ENCODE data around the gene CLN5.
"Not testable (repeated sequence)": the region's sequence is repeated elsewhere in the genome, so short reads cannot be mapped to it uniquely, and the experiment has no call there.

The CLN5 gene

DNA sequence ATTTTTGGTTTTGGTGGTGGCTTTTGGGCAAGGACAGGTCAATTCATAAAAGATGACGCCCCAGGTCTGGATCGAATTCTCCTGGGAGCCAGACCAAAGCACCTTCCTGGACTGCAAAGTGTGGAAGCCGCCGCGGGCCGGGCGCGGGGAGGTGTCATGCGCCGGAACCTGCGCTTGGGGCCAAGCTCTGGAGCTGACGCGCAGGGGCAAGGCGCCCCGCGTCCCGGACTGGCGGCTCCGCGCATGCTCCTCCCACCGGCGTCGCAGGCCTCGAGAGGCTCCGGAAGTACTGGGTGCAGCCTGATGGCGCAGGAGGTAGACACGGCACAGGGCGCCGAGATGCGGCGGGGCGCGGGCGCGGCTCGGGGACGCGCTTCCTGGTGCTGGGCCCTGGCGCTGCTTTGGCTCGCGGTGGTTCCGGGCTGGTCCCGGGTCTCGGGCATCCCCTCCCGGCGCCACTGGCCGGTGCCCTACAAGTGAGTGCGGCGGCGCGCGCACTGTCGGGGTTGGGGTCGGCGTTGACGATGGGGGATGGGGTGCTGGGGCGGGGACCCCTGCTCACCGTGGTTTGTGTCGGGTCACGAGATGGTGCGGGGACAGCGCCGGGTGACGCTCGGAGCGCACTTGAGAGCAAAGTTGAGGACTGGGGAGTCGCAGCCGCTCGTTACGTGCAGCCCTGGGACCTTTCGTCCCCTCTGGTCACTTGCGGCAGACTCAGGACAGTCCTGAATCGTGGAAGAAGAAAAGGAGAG is at the start of gene CLN5:
CLN5 (plus strand) TSS at position 286 of the 752 bp plus-strand sequence; CDS start at position 304, 18 bp downstream.
- DNase-seq (ENCODE audit: low read depth in 2 of 2) = peak; percentile 84 to 87

DNA sequence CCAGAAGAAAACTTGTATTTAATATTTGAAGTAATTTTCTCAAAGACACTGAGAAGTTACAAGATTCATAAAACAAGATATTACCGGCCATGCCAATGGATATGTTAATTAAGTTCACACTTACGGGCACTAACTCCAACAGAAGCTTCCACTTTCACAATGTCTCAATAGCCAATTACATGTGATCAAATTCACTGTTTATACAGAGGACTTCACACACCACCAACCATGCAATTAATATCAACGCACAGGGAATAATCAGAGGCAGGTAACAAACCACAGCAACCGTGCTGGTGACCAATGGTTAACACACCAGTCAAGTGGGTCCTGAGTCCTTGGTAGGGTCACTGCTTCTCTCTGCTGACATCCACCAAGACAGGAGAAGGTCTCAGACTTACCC is 49.5 kb upstream of the CLN5 start:
- no peak for DNase-seq (ENCODE audit: low read depth in 2 of 2)

DNA sequence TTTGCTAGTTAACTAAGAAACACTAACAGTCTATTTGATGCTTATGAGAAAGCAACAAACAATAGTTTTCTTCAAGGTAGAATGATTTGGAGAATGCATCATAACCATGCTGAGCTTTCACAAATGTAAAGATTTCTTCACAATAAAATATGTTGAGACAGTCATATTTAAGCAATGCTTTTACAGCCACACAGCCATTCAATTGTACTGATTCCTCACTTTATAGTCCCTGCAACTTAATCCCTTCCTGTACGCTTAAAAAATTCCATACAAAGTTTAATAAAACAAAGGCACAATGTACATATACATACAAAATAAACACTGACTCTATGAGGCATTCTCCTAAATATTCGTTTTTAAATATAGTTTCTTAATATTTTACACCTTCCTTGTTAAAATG is 48.2 kb upstream of the CLN5 start:
- no peak for DNase-seq (ENCODE audit: low read depth in 2 of 2)

DNA sequence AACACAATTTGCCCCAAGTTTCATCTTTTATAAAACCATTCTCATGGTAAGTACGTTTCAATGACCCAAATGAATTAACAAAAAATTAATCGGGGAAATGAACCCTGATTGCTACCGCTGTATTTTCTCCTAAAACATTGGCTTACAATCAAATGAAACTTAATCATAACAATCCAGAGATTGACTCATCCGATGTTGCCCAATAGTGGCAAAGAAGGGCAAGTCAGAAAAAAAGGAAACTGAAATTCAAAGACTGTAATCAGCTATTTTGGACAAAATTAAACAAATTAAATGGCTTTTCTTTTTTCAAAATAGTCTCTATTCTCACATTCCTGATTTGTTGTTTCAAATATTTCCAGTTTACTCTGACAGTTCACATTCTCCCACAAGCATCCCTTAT is 47.4 kb upstream of the CLN5 start:
- no peak for DNase-seq (ENCODE audit: low read depth in 2 of 2)

DNA sequence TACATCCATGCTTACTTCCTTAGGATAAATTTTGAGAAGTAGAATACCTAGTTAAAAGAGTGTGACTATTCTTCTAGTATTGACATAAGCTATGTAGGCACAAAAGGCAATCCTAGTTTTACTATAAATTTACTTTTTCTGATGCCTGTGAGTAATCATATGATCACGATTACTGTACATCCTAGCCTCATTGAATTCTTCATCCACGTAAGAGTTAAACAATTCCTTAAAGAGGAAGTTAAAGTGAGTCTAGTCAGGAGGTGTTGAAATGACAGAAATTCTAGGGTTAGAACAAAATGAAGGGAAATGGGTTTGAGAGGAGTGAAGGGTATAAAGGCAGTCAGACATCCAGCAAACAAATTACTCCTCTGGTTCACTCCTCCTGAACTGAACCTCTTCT is 43.7 kb upstream of the CLN5 start, which contains the start of gene ACOD1:
ACOD1 (plus strand) TSS at position 363 of the 400 bp plus-strand sequence. CDS start 48 bp downstream, outside the sequence.
- DNase-seq (ENCODE audit: low read depth in 2 of 2) = no peak

DNA sequence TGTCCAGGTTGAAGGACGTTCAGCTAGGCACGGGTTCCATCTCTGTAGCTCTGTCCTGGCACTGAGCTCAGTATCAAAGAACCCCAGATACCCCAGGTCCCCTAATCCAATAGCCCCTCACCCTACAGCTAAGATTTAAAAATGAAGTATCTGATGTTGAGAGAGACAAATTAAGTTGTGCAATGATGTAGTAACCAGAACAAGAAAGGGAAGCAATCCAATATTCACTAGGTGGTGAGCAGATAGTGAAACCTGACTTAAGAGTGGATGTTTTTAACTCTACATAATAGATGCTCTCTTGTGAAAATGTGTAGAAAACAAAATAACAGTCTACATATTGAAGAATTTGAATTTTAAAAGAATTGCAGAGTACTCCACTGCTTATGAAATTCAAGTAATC is 41.8 kb upstream of the CLN5 start:
- no peak for DNase-seq (ENCODE audit: low read depth in 2 of 2)

DNA sequence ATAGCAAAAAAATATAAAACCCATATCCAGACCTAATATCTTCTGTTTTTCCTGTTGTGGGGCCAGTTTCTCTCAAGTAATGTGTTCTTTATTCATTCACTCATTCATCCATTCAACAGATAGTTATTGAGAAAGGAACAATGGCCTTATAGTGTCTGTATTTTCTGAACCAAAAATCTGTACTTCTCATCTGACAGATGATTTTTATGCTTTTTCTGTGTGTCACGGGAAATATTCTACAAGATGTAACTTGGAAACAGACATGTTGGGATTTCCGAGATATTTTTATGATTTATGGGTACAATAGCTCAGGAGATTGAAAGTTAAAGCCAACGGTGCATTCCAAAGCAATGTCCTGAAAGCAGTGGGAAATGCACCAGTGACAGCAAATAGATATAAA is 37.9 kb upstream of the CLN5 start:
- no peak for DNase-seq (ENCODE audit: low read depth in 2 of 2)

DNA sequence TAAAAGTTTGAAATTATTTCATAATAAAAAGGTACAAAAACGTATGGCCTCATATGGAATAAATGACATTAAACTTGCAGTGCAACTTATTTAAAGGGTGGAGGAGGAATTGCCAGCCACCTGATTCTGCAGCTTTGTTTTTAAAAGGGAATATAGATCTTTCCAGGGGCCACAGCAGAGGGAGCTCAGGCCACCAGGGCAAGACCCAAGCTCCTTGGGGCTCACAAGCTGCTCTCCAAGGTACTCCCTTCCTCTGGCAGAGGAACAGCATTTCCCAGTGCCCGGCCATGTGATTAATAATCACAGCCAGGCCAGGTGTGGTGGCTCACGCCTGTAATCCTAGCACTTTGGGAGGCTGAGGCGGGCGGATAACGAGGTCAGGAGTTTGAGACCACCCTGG is 37.3 kb upstream of the CLN5 start:
- DNase-seq (ENCODE audit: low read depth in 2 of 2) = no peak

DNA sequence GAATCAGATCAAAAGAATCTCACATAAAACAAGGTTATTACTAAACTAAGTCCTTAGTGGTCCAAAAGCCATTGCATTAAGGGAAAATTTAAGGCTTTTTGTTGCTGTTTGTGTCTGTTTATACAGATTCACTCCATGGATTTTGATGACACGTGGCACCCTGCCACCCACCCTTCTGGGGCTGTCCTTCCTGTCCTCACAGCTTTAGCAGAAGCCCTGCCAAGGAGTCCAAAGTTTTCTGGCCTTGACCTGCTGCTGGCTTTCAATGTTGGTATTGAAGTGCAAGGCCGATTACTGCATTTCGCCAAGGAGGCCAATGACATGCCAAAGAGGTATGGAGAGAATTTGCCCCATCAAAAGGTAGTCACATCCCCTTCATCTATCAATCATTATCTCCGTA is 36.7 kb upstream of the CLN5 start:
- DNase-seq (ENCODE audit: low read depth in 2 of 2) = no peak

DNA sequence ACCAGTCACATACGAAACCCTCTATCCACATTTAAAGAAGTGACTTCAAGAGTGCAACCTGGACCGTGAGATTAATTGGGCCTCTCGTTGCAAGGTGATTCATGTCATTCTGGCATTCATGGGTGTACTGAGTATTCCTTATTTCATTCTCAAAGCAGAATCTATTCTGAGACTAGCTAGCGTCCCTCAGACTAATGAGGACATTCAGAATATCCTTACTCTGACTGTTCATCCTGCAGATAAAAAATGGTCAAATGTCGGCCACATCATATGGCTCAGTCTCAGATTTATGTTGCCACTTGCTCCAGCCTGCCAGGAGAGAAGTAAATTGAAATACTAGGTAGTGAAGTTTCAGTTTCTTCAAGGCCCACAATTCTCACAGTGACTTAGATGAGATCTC is 36.2 kb upstream of the CLN5 start:
- DNase-seq (ENCODE audit: low read depth in 2 of 2) = no peak

DNA sequence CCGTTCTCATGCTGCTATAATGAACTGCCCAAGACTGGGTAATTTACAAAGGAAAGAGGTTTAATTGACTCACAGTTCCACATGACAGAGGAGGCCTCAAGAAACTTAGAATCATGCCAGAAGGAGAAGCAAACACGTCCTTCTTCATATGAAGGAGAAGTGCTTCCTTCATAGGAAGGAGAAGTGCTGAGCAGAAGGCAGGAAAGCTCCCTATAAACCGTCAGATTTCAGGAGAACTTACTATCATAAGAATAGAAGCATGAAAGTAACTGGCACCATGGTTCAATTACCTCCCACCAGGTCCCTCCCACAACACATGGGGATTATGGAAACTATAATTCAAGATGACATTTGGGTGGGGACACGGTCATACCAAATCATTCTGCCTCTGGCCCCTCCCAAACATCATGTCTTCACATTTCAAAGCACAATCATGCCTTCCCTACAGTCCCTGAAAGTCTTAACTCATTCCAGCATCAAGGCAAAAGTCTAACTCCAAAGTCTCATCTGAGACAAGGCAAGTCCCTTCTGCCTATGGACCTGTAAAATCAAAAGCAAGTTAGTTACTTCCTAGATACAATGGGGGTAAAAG is 32.9 kb upstream of the CLN5 start:
- DNase-seq (ENCODE audit: low read depth in 2 of 2) = no peak

DNA sequence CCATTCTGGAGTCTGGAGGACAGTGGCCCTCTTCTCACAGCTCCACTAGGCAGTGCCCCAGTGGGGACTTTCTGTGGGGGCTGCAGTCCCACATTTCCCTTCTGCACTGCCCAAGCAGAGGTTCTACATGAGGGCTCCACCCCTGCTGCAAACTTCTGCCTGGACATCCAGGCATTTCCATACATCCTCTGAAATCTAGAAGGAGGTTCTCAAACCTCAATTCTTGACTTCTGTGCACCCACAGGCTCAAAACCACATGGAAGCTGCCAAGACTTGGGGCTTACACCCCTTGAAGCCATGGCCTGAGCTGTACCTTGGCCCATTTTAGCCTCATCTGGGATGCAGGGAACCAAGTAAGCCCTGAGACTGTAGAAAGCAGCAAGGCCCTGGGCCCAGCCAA is 32.1 kb upstream of the CLN5 start:
- DNase-seq (ENCODE audit: low read depth in 2 of 2) = not testable (repeated sequence)

DNA sequence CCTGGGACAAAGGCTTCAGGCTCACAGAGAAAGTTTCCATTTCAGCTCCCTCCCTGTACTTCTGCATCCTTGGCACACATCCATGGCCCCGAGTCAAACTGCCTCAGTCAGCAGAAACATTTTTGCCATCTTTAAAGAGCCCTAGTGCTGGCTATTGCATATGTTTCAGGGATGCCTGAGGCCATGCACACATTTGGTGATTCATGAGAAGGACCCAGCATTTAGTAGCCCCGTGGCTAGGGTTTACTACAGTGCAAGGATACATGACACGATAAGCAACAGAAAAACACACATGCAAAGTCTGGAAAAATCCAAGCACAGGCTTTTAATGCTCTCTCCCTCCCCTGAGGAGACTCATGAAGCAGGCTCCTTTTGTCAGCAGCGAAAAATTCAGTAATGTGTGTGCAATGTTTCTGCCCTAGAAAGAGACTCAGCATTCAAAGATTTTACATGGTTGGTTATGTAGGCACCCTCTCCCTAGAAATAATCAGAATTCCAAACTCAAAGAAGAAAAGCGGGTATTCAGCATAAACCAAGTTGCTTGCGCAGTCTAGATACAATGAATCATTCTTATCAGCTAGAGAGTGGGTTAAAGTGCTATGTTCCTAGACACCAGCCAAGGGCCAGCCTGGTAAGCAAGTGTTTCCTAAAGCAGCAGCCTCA is 26.0 kb upstream of the CLN5 start:
- DNase-seq (ENCODE audit: low read depth in 2 of 2) = no peak

DNA sequence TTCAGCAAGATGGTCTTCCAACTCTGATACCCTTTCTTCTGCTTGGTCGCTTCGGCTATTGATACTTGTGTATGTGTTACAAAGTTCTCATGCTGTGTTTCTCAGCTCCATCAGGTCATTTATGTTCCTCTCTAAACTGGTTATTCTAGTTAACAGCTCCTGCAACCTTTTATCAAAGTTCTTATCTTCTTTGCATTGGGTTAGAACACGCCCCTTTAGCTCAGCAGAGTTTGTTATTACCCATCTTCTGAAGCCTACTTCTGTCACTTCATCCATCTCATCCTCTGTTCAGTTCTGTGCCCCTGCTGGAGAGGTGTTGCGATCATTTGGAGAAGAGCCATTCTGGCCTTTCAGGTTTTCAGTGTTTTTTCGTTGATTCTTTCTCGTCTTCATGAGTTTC is 24.9 kb upstream of the CLN5 start:
- DNase-seq (ENCODE audit: low read depth in 2 of 2) = no peak

DNA sequence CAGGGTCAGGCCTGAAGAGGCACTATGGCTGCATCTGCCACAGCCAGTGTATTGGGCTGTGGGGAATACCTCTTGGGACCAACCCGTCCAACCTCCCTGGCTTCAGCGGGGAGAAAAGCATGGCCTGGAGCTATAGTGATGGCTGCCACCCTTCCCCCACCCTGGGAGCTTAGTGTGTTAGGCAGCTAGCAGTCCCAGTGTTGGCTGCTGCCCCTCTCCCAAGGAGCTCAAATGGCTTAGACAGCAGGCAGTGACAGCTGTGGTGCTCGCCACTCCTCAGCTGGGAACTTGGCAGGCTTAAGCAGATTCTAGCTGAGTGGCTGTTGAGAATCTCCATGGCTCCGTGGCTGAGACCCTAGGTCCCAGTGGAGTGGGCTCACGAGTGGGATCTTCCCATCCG is 23.8 kb upstream of the CLN5 start:
- no peak for DNase-seq (ENCODE audit: low read depth in 2 of 2)

DNA sequence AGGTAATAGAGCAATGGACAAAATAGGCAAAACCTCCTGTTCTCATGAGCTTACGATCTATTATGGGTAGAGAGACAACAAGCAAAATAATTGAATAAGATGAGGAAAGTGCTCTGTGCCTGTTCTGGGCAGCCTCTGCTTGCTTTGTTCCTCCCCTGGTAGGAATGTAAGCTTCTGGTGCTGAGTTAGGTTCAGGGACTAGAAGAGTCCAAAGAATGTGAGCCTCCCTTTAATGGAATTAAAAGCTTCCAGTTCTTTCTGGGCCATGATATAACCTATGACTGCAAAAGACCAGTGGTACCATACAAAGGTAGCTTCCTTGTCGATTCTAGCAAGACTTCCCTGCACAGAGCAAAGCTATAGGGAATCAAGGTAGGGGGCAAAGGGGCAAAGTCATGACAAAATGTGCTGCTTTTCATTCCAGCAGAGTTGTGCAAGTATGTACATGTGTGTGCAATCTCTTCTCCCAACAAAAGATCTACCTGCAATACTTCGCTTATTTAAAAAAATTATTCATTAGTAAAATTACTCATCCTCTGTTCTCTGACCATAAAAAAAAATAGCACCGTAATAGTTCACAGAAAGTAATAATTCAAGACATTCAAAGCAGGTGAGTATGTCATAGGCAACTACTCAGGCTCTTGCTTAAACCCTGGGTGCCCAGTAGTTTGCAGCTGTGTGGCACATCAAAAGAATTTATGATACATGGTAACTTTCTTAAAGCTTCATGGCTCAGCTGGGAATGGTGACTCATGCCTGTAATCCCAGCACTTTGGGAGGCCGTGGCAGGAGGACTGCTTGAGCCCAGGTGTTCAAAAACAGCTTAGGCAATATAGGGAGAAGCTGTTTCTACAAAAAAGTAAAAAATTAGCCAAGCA is 22.2 kb upstream of the CLN5 start:
- no peak for DNase-seq (ENCODE audit: low read depth in 2 of 2)

DNA sequence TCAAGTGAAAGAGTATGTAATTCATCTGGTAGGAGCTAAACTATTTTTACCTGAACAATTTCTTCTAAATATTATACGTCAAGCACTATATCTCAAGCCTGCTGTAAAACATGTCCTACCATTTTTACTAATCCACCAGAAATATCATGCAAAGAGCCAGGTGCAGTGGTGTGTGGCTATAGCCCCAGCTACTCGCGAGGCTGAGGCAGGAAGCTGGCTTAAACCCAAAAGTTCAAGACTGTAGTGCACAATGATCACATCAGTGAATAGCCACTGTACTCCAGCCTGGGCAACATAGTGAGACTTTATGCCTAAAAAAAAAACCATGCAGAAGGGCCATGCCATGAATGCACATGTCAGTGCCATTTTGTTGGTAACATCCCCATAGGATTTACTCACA is 20.7 kb upstream of the CLN5 start:
- DNase-seq (ENCODE audit: low read depth in 2 of 2) = no peak

DNA sequence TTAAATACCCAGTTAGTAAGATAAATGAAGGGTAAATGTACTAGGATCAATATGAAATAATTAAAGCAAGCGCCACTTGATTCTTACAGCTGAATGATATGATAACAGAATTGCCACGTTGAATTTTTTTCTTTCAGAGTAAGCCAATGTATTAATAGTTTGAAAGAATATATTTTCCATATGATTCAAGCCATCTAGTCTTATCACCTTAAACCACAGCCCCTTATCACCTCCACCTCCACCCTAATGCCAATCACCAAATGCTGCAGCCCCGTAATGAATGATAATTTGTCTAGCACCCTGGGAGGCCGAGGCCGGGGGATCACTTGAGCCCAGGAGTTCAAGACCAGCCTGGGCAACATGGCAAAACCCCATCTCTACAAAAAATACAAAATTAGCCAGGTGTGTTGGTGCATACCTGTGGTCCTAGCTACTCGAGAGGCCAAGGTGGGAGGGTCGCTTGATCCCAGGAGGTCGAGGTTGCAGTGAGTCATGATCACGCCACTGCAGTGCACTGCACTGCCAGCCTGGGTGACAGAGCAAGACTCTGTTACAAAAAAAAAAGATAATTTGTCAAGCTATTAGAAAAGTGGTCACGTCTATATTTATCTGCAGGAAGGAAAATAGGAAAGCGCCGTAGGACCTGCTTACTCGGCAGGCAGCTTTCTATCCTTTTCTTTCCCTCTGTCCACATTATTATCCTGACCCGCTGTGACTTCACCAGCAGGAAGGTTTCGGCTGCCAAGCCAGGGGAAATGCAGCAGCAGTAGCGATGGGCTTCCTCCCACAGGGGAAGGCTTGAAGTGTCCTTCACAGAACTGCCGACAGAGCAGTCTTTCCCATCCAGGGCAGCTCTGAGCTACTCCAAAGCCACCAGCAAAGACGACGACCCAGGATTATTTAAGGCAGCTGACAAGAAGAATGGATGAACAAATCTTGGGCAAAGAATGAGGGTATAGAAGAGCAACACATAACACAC is 19.7 kb upstream of the CLN5 start:
- no peak for DNase-seq (ENCODE audit: low read depth in 2 of 2)

DNA sequence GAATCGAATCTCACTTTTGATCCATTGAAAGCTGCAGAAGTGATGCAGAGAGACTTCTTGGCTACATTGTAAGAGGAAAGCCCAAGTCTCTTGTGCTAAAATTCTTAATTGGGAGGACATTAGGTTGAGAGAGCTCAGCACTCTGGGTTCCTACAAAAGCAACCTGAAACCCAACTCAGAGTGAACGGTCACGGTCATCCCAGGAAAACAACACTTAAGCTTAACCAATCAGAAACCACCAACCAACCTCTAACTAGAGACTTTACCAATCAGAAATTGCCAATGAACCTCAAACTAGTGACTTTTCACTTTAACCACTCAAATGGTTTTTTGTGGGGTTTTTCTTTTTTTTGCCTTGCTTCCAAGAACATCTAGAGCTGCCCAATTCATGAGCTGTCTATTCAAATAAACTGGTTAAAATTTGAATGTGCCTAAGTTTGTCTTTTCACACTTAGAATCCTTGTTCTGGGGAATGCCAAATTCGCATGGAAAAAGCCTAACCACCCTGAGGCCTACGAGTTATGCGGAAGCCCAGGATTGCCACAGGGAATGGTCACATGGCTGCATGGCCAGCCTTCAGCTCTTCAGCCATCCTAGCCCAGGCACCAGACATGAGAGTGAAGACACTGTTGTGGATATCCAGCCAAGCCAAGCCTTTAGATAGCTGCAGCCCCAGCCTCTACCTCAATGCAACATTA is 17.8 kb upstream of the CLN5 start:
- no peak for DNase-seq (ENCODE audit: low read depth in 2 of 2)

DNA sequence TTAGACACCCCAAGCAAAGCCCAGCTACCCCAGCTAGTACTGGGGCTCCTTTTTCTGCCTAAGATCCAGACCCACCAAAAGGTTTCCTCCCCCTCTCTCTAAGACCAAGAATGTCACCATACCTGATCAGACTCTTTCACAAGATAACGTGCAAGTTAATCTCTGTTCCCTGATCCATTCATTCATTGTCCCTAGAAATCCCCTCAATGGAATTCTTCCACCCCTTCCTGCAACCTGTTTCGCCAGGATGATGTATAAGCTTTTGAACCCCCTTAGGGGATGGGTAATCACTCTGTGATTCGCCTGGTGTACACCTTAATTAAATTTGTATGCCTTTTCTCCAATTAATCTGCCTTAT is 17.3 kb upstream of the CLN5 start:
- no peak for DNase-seq (ENCODE audit: low read depth in 2 of 2)
